Hematopoietic multipotent progenitor cell (in vitro differentiated cells): ENCODE measurements around the gene TIMELESS. TPM values are rescaled to one million over a fixed set of nuclear protein-coding genes. Genes with fewer than 3 reads are reported as not detected.

Experiments
- total RNA-seq: library from RNA; depleted of rRNA; stranded (reverse); fragments of >200 nt; gene quantifications from one replicate; pipeline ENCODE4 v1.2.3, GENCODE V29; 2012

The TIMELESS gene
- total RNA-seq, 1 donor, result 6.7 TPM

Other genes with a start within 250 kb of the TIMELESS start
- 205 TPM for gene RNF41, start 227.5 kb downstream of the TIMELESS start, total RNA-seq
- 21.0 TPM for gene NABP2, start 225.1 kb downstream of the TIMELESS start, total RNA-seq
- gene SLC39A5, start 219.4 kb downstream of the TIMELESS start, total RNA-seq, result 0.54 TPM
- gene ANKRD52, start 191.0 kb downstream of the TIMELESS start, total RNA-seq, result 22.9 TPM
- 17.2 TPM for gene COQ10A, start 182.5 kb downstream of the TIMELESS start, total RNA-seq
- 106 TPM for gene CS, start 149.1 kb downstream of the TIMELESS start, total RNA-seq
- 48.2 TPM for gene CNPY2, start 133.4 kb downstream of the TIMELESS start, total RNA-seq
- gene PAN2, start 115.4 kb downstream of the TIMELESS start, total RNA-seq, result 61.1 TPM
- 0.81 TPM for gene IL23A, start 110.5 kb downstream of the TIMELESS start, total RNA-seq
- gene STAT2, start 89.3 kb downstream of the TIMELESS start, total RNA-seq, result 146 TPM
- not detected for gene APOF, start 86.6 kb downstream of the TIMELESS start, total RNA-seq
- gene MIP, start 5.2 kb upstream of the TIMELESS start, total RNA-seq, result under 0.01 TPM
- gene SPRYD4, start 19.2 kb upstream of the TIMELESS start, total RNA-seq, result 4.0 TPM
- 0.81 TPM for gene GLS2, start 38.7 kb upstream of the TIMELESS start, total RNA-seq
- gene RBMS2, start 72.4 kb upstream of the TIMELESS start, total RNA-seq, result 7.5 TPM
- 92.1 TPM for gene BAZ2A, start 180.9 kb upstream of the TIMELESS start, total RNA-seq
- gene ATP5F1B, start 196.6 kb upstream of the TIMELESS start, total RNA-seq, result 461 TPM
- 42.3 TPM for gene PTGES3, start 238.9 kb upstream of the TIMELESS start, total RNA-seq